GM13977 (cell line): ENCODE results near the gene USP6NL.

Source experiments
- DNase-seq: peaks from one replicate; pipeline ENCODE4 v3.0.0; 2012; ENCODE audit warnings: low spot score
- in situ Hi-C: fragments of 300-500 bp; cut with MboI; formaldehyde crosslinking; loops from one replicate; pipeline ENCODE4 v1.12.0; 2022; ENCODE audit warnings: low sequenced_read_pairs, low pct_unique_long_range_greater_than_20kb, mixed read lengths, inconsistent platforms; ENCODE audit not compliant: unreplicated experiment
- TF ChIP-seq, protein P1 (sequence below): IDR thresholded peaks from 2 replicates; pipeline ENCODE4 v1.5.1; 2012; ENCODE audit warnings: mild to moderate bottlenecking, control low read depth; ENCODE audit not compliant: insufficient read depth; ENCODE audit errors: extremely low read depth, missing control alignments

Gene USP6NL

DNA sequence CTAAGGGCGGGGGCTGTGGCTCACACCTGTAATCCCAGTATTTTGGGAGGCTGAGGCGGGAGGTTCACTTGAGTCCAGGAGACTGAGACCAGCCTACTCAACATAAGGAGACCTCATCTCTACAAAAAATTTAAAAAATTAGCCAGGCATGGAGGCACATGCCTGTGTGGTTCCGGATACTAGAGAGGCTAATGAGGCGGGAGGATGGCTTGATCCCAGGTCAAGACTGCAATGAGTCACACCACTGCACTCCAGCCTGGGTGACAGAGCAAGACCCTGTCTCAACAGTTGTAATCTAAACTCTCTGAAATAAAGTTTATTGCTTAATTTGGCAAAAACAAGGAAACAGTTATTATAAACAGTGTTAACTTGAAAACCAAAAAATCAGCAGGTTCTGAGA, 123.3 kb downstream of the USP6NL start:
- TF ChIP-seq, protein P1, sequence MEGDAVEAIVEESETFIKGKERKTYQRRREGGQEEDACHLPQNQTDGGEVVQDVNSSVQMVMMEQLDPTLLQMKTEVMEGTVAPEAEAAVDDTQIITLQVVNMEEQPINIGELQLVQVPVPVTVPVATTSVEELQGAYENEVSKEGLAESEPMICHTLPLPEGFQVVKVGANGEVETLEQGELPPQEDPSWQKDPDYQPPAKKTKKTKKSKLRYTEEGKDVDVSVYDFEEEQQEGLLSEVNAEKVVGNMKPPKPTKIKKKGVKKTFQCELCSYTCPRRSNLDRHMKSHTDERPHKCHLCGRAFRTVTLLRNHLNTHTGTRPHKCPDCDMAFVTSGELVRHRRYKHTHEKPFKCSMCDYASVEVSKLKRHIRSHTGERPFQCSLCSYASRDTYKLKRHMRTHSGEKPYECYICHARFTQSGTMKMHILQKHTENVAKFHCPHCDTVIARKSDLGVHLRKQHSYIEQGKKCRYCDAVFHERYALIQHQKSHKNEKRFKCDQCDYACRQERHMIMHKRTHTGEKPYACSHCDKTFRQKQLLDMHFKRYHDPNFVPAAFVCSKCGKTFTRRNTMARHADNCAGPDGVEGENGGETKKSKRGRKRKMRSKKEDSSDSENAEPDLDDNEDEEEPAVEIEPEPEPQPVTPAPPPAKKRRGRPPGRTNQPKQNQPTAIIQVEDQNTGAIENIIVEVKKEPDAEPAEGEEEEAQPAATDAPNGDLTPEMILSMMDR = no peak
- in situ Hi-C loops = no loop called here
- no peak for DNase-seq

DNA sequence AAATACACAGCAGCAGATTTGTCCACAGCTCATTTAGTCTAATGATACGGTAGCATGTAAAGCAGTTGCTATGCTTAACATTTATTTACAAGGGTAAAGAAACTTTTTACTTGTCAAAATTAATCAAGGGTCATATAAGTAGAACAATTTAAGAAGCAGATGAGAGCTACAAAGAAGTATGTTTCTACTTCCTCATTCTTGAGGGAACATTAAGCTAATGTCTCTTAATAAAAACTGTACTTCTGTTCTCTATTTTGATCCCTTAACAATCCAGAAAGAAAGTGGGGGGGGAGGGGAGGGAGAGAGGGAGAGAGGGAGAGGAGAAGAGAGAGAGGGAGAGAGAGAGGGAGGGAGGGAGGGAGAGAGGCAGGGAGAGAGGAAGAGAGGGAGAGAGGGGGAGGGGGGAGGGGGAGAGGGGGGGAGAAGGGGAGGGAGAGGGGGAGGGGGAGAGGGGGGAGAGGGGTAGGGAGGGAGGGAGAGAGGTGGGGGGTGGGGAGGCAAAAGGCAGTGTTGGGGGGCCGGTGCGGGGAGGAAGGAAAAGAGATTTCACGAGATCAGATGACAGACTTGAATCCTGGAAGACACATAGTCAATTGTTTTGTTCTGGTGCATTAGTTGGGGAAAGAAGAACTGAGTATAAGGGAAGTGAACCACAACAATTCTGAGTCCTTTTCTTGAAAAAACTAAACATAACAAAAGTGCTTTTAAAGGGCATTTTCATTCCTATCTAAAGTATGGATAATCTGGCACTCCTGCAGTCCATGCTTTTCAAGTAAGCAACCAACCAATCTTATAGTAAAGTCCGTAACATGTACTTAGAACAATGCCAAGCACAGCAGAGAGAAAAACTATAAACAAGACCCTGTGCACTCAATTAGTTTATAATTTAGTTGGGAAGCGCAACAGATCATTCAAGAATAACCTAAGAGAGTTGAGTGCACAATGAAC, 128.0 kb downstream of the USP6NL start:
- DNase-seq = no peak
- in situ Hi-C loops = no loop called here
- TF ChIP-seq, protein P1 = no peak

- in situ Hi-C loops = no loop called here
- TF ChIP-seq, protein P1 = no peak
- no peak for DNase-seq
Observed at GRCh38 chr10:11482306-11482705, 129.1 kb downstream of the USP6NL start.

DNA sequence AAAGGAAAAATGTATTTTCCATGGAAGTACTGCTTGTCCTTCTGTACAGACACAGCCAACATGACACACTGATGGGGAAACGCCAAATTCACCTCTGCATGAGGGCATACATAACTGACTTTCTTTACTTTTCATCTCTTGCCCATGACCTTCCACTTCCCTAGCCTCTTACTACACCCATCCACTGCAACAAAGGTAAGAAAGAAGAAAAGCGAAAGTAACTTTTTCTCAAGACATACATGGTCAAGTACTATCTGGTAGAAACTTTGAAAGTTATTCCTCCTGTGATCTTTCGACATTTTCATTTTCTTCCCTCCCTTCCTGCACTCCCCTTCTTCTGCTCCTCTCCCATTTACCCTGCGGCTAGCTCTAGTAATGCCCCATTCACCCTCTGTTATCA, 130.8 kb downstream of the USP6NL start:
- TF ChIP-seq, protein P1 = no peak
- DNase-seq = no peak
- in situ Hi-C loops = no loop called here

- DNase-seq = no peak
- in situ Hi-C loops = no loop called here
- TF ChIP-seq, protein P1 = no peak
Observed at GRCh38 chr10:11479300-11479699, 132.2 kb downstream of the USP6NL start.

DNA sequence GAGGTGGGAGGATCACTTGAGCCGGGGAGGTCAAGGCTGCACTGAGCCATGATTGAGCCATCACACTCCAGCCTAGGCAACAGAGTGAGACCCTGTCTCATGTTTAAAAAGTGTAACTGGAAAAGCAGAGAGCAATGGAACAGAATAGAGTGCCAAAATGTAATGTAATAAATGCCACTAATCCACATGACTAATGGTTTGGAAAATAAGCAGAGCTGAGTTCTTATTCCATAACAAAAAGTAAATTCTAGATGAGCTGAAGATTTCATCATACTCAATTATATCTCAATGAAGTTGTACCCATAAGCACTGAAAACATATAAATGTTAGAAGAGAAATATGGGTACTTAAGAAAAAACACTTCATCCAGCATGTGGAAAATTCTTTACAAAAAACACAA, 132.6 kb downstream of the USP6NL start:
- TF ChIP-seq, protein P1 = no peak
- no peak for DNase-seq
- in situ Hi-C loops = no loop called here
